CD14-positive monocyte (primary cell): ENCODE measurements around the gene UGT8. TPM values are rescaled to one million over a fixed set of nuclear protein-coding genes. Genes with fewer than 3 reads are reported as not detected.

Experiments used
- DNase-seq, 3 donors: peaks; one replicate each; pipeline ENCODE4 v3.0.0-alpha.2; 2011 to 2022
- H2AFZ ChIP-seq: 2 replicates; pipeline ENCODE4 v1.6.0; 2012; ENCODE audit warnings: mild to moderate bottlenecking, low read depth, low read length, inconsistent platforms; ENCODE audit not compliant: insufficient read depth, poor library complexity, severe bottlenecking
- H3K27ac ChIP-seq, 2 donors: 1 replicate in 1 of 2; 2 replicates in 1 of 2; pipeline ENCODE4 v1.5.1; 2012 to 2013; ENCODE audit warnings: low read length in 2 of 2, control low read depth in 1 of 2, inconsistent platforms in 1 of 2, low read depth in 1 of 2, mild to moderate bottlenecking in 1 of 2
- H3K27me3 ChIP-seq, 2 donors: one replicate each; pipeline versions ENCODE4 v1.6.0 to v1.6.1; 2011 to 2013; ENCODE audit warnings: low read length in 2 of 2; ENCODE audit not compliant: control insufficient read depth in 2 of 2, insufficient read depth in 2 of 2
- H3K36me3 ChIP-seq, 2 donors: replicated peaks in 1 of 2; 1 replicate in 1 of 2; 2 replicates in 1 of 2; pipeline versions ENCODE4 v1.5.1 to v1.6.1; 2012 to 2013; ENCODE audit warnings: low read length in 2 of 2, control low read depth in 1 of 2, inconsistent platforms in 1 of 2, mild to moderate bottlenecking in 1 of 2; ENCODE audit not compliant: insufficient read depth in 2 of 2, control insufficient read depth in 1 of 2
- H3K4me1 ChIP-seq, 2 donors: 1 replicate in 1 of 2; 2 replicates in 1 of 2; pipeline versions ENCODE4 v1.5.1 to v1.6.1; 2012 to 2013; ENCODE audit warnings: low read length in 2 of 2, control low read depth in 1 of 2, inconsistent platforms in 1 of 2, mild to moderate bottlenecking in 1 of 2, moderate library complexity in 1 of 2; ENCODE audit not compliant: insufficient read depth in 2 of 2, control insufficient read depth in 1 of 2
- H3K4me2 ChIP-seq: replicated peaks from 2 replicates; pipeline ENCODE3; 2012; ENCODE audit warnings: low read length, moderate library complexity, mild to moderate bottlenecking; ENCODE audit not compliant: poor library complexity, severe bottlenecking; ENCODE audit errors: extremely low read depth
- H3K4me3 ChIP-seq, 3 experiments: fragments of 200-600 bp in 1 of 3; sonication (generic) in 1 of 3; replicated peaks in 1 of 3; 1 replicate in 2 of 3; 2 replicates in 1 of 3; pipeline ENCODE4 v1.5.1; 2011 to 2013; ENCODE audit warnings: low read length in 3 of 3, mild to moderate bottlenecking in 3 of 3, control low read depth in 2 of 3, low read depth in 2 of 3, inconsistent platforms in 1 of 3, moderate library complexity in 1 of 3
- H3K79me2 ChIP-seq: 2 replicates; pipeline ENCODE4 v1.6.0; 2012; ENCODE audit warnings: mild to moderate bottlenecking, control low read depth, inconsistent platforms, low read length, moderate library complexity; ENCODE audit not compliant: insufficient read depth
- H3K9ac ChIP-seq: 2 replicates; pipeline ENCODE4 v1.6.0; 2017; ENCODE audit warnings: low read length, mild to moderate bottlenecking; ENCODE audit not compliant: insufficient read depth, poor library complexity, severe bottlenecking
- H3K9me3 ChIP-seq, 2 donors: replicated peaks in 1 of 2; 1 replicate in 1 of 2; 2 replicates in 1 of 2; pipeline versions ENCODE4 v1.5.1 to v1.6.1; 2012 to 2013; ENCODE audit warnings: low read length in 2 of 2, control low read depth in 1 of 2; ENCODE audit not compliant: control insufficient read depth in 1 of 2, insufficient read depth in 1 of 2
- H4K20me1 ChIP-seq: 2 replicates; pipeline ENCODE4 v1.6.0; 2012; ENCODE audit warnings: mild to moderate bottlenecking, low read length, control low read depth, moderate library complexity; ENCODE audit not compliant: insufficient read depth
- H3K27ac Mint-ChIP-seq, 7 donors: one replicate each; pipeline ENCODE4 v1.8.0; 2020; ENCODE audit warnings: mild to moderate bottlenecking in 7 of 7, mixed read lengths in 7 of 7, moderate library complexity in 6 of 7, inconsistent platforms in 2 of 7
- H3K27me3 Mint-ChIP-seq, 3 donors: one replicate each; pipeline ENCODE4 v1.8.0; 2021 to 2022; ENCODE audit warnings: low read depth in 3 of 3, mild to moderate bottlenecking in 3 of 3, mixed read lengths in 3 of 3, moderate library complexity in 3 of 3, inconsistent platforms in 1 of 3
- H3K36me3 Mint-ChIP-seq, 2 donors: one replicate each; pipeline ENCODE4 v1.8.0; 2020; ENCODE audit warnings: mixed read lengths in 2 of 2, inconsistent platforms in 1 of 2, mild to moderate bottlenecking in 1 of 2
- H3K4me1 Mint-ChIP-seq: one replicate; pipeline ENCODE4 v1.8.0; 2020; ENCODE audit warnings: mild to moderate bottlenecking, mixed read lengths
- H3K4me3 Mint-ChIP-seq, 2 donors: one replicate each; pipeline ENCODE4 v1.8.0; 2020; ENCODE audit warnings: mild to moderate bottlenecking in 2 of 2, mixed read lengths in 2 of 2, moderate library complexity in 1 of 2
- H3K9me3 Mint-ChIP-seq, 7 donors: one replicate each; pipeline ENCODE4 v1.8.0; 2020 to 2022; ENCODE audit warnings: mixed read lengths in 7 of 7, mild to moderate bottlenecking in 6 of 7, moderate library complexity in 6 of 7, inconsistent platforms in 2 of 7
- CTCF ChIP-seq: fragments of 200-600 bp; IDR thresholded peaks from one replicate; pipeline ENCODE4 v1.8.0; 2022; ENCODE audit warnings: antibody characterized with exemption, mild to moderate bottlenecking
- WGBS: methylation state at CpG from one replicate; pipeline ENCODE4 v1.1.5; 2013; ENCODE audit warnings: missing lambda C conversion rate; ENCODE audit not compliant: insufficient coverage; 5-methylcytosine and 5-hydroxymethylcytosine counted together
- intact Hi-C, 2 donors: fragments of 100-400 bp; cut with micrococcal nuclease; formaldehyde crosslinking; loops; one replicate each; pipeline versions ENCODE4 v1.15.0 to v1.15.1; 2023
- polyA plus RNA-seq, 3 donors: library from polyadenylated mRNA; depleted of rRNA in 1 of 3; unstranded in 2 of 3; stranded (reverse) in 1 of 3; fragments of 300-500 nt in 2 of 3; fragments of >200 nt in 1 of 3; fragmentation: Illumina TruSeq in 2 of 3; gene quantifications; 1 replicate in 2 of 3; 2 replicates in 1 of 3; pipeline ENCODE4 v1.2.3, GENCODE V29; 2012 to 2021

UGT8 gene
- polyA plus RNA-seq, 3 donors, result not detected

- H3K79me2 ChIP-seq, result no peaks in the 10 kb centered on the region
- 70% methylated on average over 2 of the region's 5 CpGs for WGBS
- DNase-seq, result no peak
- no peaks in the 10 kb centered on the region for H4K20me1 ChIP-seq
- TF ChIP-seq CTCF, result no peak
- H3K36me3 Mint-ChIP-seq, result no peaks in the 10 kb centered on the region
- H3K9me3 ChIP-seq, result no peaks in the 10 kb centered on the region
- no peak overlapping the region for H3K4me2 ChIP-seq
- H3K9me3 Mint-ChIP-seq, result no peaks in the 10 kb centered on the region
- H3K27me3 Mint-ChIP-seq, result peaks cover 0 to 2% (median 0%) of the 10 kb centered on the region in 3 donors
- no peaks in the 10 kb centered on the region for H3K4me1 ChIP-seq
- H3K4me1 Mint-ChIP-seq, result no peaks in the 10 kb centered on the region
- no peaks in the 10 kb centered on the region for H3K27me3 ChIP-seq
- H3K4me3 Mint-ChIP-seq, result no peak overlapping the region
- intact Hi-C loops, result no loop called here
- no peak overlapping the region for H3K4me3 ChIP-seq
- H3K36me3 ChIP-seq, result no peaks in the 10 kb centered on the region
- no peak overlapping the region for H3K9ac ChIP-seq
- H2AFZ ChIP-seq, result no peak overlapping the region
- no peak overlapping the region for H3K27ac Mint-ChIP-seq
- no peak overlapping the region for H3K27ac ChIP-seq
These were observed 102.9 kb downstream of the UGT8 start for GRCh38 chr4:114701491-114701890.

- H3K9me3 ChIP-seq, result no peaks in the 10 kb centered on the region
- peaks cover 0 to 2% (median 0%) of the 10 kb centered on the region in 7 donors for H3K9me3 Mint-ChIP-seq
- TF ChIP-seq CTCF, result no peak
- no peak overlapping the region for H3K27ac Mint-ChIP-seq
- H3K4me3 ChIP-seq, result no peak overlapping the region
- H3K79me2 ChIP-seq, result no peaks in the 10 kb centered on the region
- intact Hi-C loops, result no loop called here
- H3K27ac ChIP-seq, result no peak overlapping the region
- H3K9ac ChIP-seq, result no peak overlapping the region
- DNase-seq, result no peak
- H3K4me1 ChIP-seq, result no peaks in the 10 kb centered on the region
- no peaks in the 10 kb centered on the region for H3K36me3 ChIP-seq
- no peak overlapping the region for H2AFZ ChIP-seq
- no peaks in the 10 kb centered on the region for H3K4me1 Mint-ChIP-seq
- no peaks in the 10 kb centered on the region for H3K27me3 ChIP-seq
- no peaks in the 10 kb centered on the region for H3K36me3 Mint-ChIP-seq
- no peak overlapping the region for H3K4me2 ChIP-seq
- no peak overlapping the region for H3K4me3 Mint-ChIP-seq
- no peaks in the 10 kb centered on the region for H3K27me3 Mint-ChIP-seq
- no peaks in the 10 kb centered on the region for H4K20me1 ChIP-seq
These were observed 118.8 kb downstream of the UGT8 start for GRCh38 chr4:114717432-114717831.
